Measurements from ENCODE around the gene KCNC4.

Gene KCNC4

GRCh38 chr1:110211496-110212168 is 1.5 kb downstream of the KCNC4 start:
- FAIRE-seq (no peak), DNase-seq (ENCODE audit: insufficient read length, low spot score) (no peak)
- TF ChIP-seq CTCF (IDR thresholded peaks at IDR 0.05; ENCODE audit: insufficient read depth, missing control alignments), result no peak

- FAIRE-seq (no peak), DNase-seq (ENCODE audit: insufficient read length, low spot score) (no peak)
- no peak for TF ChIP-seq CTCF (IDR thresholded peaks at IDR 0.05; ENCODE audit: insufficient read depth, missing control alignments)
Measured at GRCh38 chr1:110212169-110213142, 2.3 kb downstream of the KCNC4 start.

- TF ChIP-seq CTCF (IDR thresholded peaks at IDR 0.05; ENCODE audit: insufficient read depth, missing control alignments), result no peak
- FAIRE-seq (no peak), DNase-seq (ENCODE audit: insufficient read length, low spot score) (no peak)
Measured at GRCh38 chr1:110213143-110213540, 3.0 kb downstream of the KCNC4 start.

- no peak for FAIRE-seq
- TF ChIP-seq CTCF (IDR thresholded peaks at IDR 0.05; ENCODE audit: insufficient read depth, missing control alignments), result no peak
- peak; percentile 61 for DNase-seq (ENCODE audit: insufficient read length, low spot score)
Measured at GRCh38 chr1:110214454-110215404, 4.6 kb downstream of the KCNC4 start.

- FAIRE-seq, result no peak
Measured at GRCh38 chr1:110215621-110216515, 5.8 kb downstream of the KCNC4 start.

More at GRCh38 chr1:110215621-110216515, 5.8 kb downstream of the KCNC4 start:
- DNase-seq (ENCODE audit: insufficient read length, low spot score), result no peak
- TF ChIP-seq CTCF (IDR thresholded peaks at IDR 0.05; ENCODE audit: insufficient read depth, missing control alignments), result no peak
